ENCODE data around the gene AOPEP. TPM values are rescaled to one million over a fixed set of nuclear protein-coding genes. Genes with fewer than 3 reads are reported as not detected.

AOPEP gene
- total and polyA plus RNA-seq, 2 donors (not counting 3 experiments of a cell fraction or from before 2014, with no cell fraction given): 20.2 to 41.6 TPM

DNA sequence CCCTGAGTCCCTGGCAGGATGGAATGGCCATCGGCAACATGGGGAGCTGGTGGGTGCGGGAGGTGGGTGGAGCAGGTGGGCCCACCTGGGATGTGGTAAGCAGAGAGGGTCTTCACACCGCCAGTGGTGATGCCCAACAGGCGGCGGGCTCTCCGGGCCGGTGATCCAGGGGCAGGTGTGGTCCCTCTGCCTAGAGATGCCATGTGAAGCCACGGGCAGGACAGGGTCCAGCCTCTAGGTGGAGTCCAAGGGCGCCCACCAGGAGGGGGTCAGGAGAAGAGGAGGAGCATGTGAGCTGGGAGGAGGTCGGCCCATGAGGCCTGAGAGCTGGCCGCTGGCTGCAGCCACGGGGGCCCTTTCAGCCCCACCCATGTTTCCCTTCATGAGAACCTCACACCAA is 369.9 kb downstream of the AOPEP start:
- POLR2A ChIA-PET: no interaction called here
- H3K27me3 ChIP-seq (ENCODE audit: control insufficient read depth in 2 of 2, insufficient read depth in 2 of 2, low read length in 2 of 2): no peaks in the 10 kb centered on the region
- BruUV-seq (replicated peaks): no TSS peak
- H3K36me3 ChIP-seq (ENCODE audit: control insufficient read depth in 2 of 2, extremely low read depth in 1 of 2, insufficient read depth in 2 of 2, low read length in 2 of 2): peaks cover 2 to 3% of the 10 kb centered on the region in 2 experiments
- H2AFZ ChIP-seq (ENCODE audit: low read depth, low read length): no peak overlapping the region
- peaks cover 6% of the 10 kb centered on the region for H3K4me1 ChIP-seq (ENCODE audit: control insufficient read depth, extremely low read depth, insufficient read depth, low read length)
- intact Hi-C loops (cut with micrococcal nuclease) (no loop called here), dilution Hi-C loops (cut with MboI; ENCODE audit: extremely low pct_ligation_motif_present, low sequenced_read_pairs) (no loop called here)
- no peaks in the 10 kb centered on the region for H3K9me3 ChIP-seq (replicated peaks; ENCODE audit: control insufficient read depth, insufficient read depth, low read length)
- no peaks in the 10 kb centered on the region for H3K79me2 ChIP-seq (ENCODE audit: control insufficient read depth, insufficient read depth, low read length)
- H3K4me3 ChIP-seq (replicated peaks in 1 of 3; ENCODE audit: insufficient read depth in 1 of 3, low read depth in 1 of 3, low read length in 3 of 3): no peak overlapping the region
- TF ChIP-seq MYC (IDR thresholded peaks at IDR 0.05; ENCODE audit: low read depth, low read length): no peak
- no peak for TF ChIP-seq MAX (IDR thresholded peaks at IDR 0.05; ENCODE audit: insufficient read depth, insufficient read length)
- no peak for TF ChIP-seq POLR2A (IDR thresholded peaks at IDR 0.05; ENCODE audit: low read depth, low read length)
- no peaks in the 10 kb centered on the region for H4K20me1 ChIP-seq (replicated peaks; ENCODE audit: control insufficient read depth, extremely low read depth, insufficient read depth, low read length)
- no peak for FAIRE-seq
- no peak overlapping the region for H3K9ac ChIP-seq (replicated peaks; ENCODE audit: extremely low read depth, insufficient read depth, low read length)
- no peaks in the 10 kb centered on the region for H3K9me1 ChIP-seq (replicated peaks; ENCODE audit: control insufficient read depth, extremely low read depth, insufficient read depth, low read length)
- no peak overlapping the region for H3K4me2 ChIP-seq (ENCODE audit: insufficient read depth, low read length)
- CTCF ChIA-PET: interaction anchor here (2.6 kb wide), 1 partner anchor 35 kb away, joined by 8 read pairs; no protein-coding TSS in a partner anchor
- H3K27ac ChIP-seq (ENCODE audit: insufficient read depth, low read depth, low read length): no peak overlapping the region
- no peak for DNase-seq (ENCODE audit: low read depth, low spot score)

DNA sequence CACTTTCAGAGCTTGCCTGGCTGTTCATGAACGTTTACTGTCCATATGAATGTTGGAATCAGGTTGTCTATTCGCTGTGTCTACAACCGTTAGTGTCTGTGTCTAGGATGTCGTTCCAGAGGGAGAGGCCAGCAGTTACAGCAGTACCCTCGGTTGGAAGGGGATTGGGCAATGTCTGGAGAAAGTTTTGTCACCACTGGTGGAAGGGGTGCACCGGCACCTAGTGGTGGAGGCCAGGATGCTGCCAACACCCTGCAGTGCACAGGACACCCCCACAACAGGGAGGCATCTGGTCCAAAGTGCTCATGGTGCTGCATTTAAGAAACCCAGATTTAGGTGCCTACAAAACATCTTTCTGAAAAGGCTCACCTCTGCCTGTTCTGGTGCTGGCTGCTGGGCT is 370.3 kb downstream of the AOPEP start:
- POLR2A ChIA-PET: no interaction called here
- Histone ChIP-seq H3K27me3 (ENCODE audit: control insufficient read depth in 2 of 2, insufficient read depth in 2 of 2, low read length in 2 of 2) (no peaks in the 10 kb centered on the region), H3K4me1 (ENCODE audit: control insufficient read depth, extremely low read depth, insufficient read depth, low read length) (peaks cover 6% of the 10 kb centered on the region), H3K4me3 (replicated peaks in 1 of 3; ENCODE audit: insufficient read depth in 1 of 3, low read depth in 1 of 3, low read length in 3 of 3) (no peak overlapping the region), H3K9ac (replicated peaks; ENCODE audit: extremely low read depth, insufficient read depth, low read length) (no peak overlapping the region), H3K36me3 (ENCODE audit: control insufficient read depth in 2 of 2, extremely low read depth in 1 of 2, insufficient read depth in 2 of 2, low read length in 2 of 2) (peaks cover 2 to 3% of the 10 kb centered on the region in 2 experiments), H3K9me3 (replicated peaks; ENCODE audit: control insufficient read depth, insufficient read depth, low read length) (no peaks in the 10 kb centered on the region), H2AFZ (ENCODE audit: low read depth, low read length) (no peak overlapping the region), H3K27ac (ENCODE audit: insufficient read depth, low read depth, low read length) (no peak overlapping the region), H3K9me1 (replicated peaks; ENCODE audit: control insufficient read depth, extremely low read depth, insufficient read depth, low read length) (no peaks in the 10 kb centered on the region), H4K20me1 (replicated peaks; ENCODE audit: control insufficient read depth, extremely low read depth, insufficient read depth, low read length) (no peaks in the 10 kb centered on the region), H3K4me2 (ENCODE audit: insufficient read depth, low read length) (no peak overlapping the region), H3K79me2 (ENCODE audit: control insufficient read depth, insufficient read depth, low read length) (no peaks in the 10 kb centered on the region)
- intact Hi-C loops (cut with micrococcal nuclease) (no loop called here), dilution Hi-C loops (cut with MboI; ENCODE audit: extremely low pct_ligation_motif_present, low sequenced_read_pairs) (no loop called here)
- FAIRE-seq: no peak
- DNase-seq (ENCODE audit: low read depth, low spot score): no peak
- no TSS peak for BruUV-seq (replicated peaks)
- CTCF ChIA-PET: interaction anchor here (1.5 kb wide), 1 partner anchor 31 kb away, joined by 3 read pairs; no protein-coding TSS in a partner anchor
- no peak for TF ChIP-seq POLR2A (IDR thresholded peaks at IDR 0.05; ENCODE audit: low read depth, low read length)

Data from endothelial cell of umbilical vein (primary cell).